GM12892 (cell line): ENCODE data around the gene PSEN1.

ENCODE experiments used
- POLR2A ChIP-seq: IDR thresholded peaks from 2 replicates; pipeline ENCODE4 v1.6.1; 2011; ENCODE audit warnings: low read depth, low read length, control low read depth
- POLR2AphosphoS5 ChIP-seq: IDR thresholded peaks from 2 replicates; pipeline ENCODE4 v1.6.1; 2011; ENCODE audit warnings: low read depth, low read length, control low read depth

GRCh38 chr14:73255693-73256225 lies 119.5 kb downstream of the PSEN1 start:
- TF ChIP-seq POLR2A (no peak), POLR2AphosphoS5 (no peak)
